ENCODE results near the gene RPS19.

DNA sequence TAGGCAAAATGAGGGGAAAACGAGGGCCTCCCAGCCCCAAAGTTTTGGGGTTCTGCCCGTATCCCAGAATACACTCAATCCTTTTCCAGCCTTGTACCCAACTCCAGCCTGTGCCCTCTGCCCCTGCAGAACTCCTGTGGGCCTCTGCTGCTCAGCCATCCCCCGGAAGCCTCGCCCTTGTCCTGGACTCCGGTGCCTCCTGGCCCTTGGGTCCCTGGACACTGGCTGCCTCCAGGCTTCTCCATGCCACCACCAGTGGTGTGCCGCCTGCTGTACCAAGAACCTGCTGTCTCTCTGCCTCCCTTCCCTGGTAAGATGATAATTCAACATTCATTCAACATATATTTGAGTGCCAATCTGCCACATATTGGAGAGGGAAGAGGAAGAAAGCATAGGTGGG is 11.4 kb upstream of the RPS19 start:
- TF ChIP-seq, protein P1, sequence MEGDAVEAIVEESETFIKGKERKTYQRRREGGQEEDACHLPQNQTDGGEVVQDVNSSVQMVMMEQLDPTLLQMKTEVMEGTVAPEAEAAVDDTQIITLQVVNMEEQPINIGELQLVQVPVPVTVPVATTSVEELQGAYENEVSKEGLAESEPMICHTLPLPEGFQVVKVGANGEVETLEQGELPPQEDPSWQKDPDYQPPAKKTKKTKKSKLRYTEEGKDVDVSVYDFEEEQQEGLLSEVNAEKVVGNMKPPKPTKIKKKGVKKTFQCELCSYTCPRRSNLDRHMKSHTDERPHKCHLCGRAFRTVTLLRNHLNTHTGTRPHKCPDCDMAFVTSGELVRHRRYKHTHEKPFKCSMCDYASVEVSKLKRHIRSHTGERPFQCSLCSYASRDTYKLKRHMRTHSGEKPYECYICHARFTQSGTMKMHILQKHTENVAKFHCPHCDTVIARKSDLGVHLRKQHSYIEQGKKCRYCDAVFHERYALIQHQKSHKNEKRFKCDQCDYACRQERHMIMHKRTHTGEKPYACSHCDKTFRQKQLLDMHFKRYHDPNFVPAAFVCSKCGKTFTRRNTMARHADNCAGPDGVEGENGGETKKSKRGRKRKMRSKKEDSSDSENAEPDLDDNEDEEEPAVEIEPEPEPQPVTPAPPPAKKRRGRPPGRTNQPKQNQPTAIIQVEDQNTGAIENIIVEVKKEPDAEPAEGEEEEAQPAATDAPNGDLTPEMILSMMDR (IDR thresholded peaks at IDR 0.05) = no peak
- TF ChIP-seq FOXS1 (CRISPR knock-in tag; IDR thresholded peaks at IDR 0.05) = no peak
- no peak for TF ChIP-seq POLR2A (IDR thresholded peaks at IDR 0.05; ENCODE audit: low read length)
- TF ChIP-seq RARB (CRISPR knock-in tag; IDR thresholded peaks at IDR 0.05) = no peak
- no peak for TF ChIP-seq CEBPB (IDR thresholded peaks at IDR 0.05)
- no peak for TF ChIP-seq TFCP2L1 (CRISPR knock-in tag; IDR thresholded peaks at IDR 0.05)
- TF ChIP-seq EP300 (IDR thresholded peaks at IDR 0.05) = no peak
- no peak for TF ChIP-seq JUN (IDR thresholded peaks at IDR 0.05)
- no peak for TF ChIP-seq ESRRA (IDR thresholded peaks at IDR 0.05; ENCODE audit: borderline replicate concordance, low read length)
- TF ChIP-seq RAD21 (conservative IDR thresholded peaks at IDR 0.05 in 1 of 2, IDR thresholded peaks at IDR 0.05 in 1 of 2) = no peak
